ENCODE data around the gene MGLL.
A peak's percentile ranks its signal among the peaks of the same experiment; 100 is the strongest.

The MGLL gene

DNA sequence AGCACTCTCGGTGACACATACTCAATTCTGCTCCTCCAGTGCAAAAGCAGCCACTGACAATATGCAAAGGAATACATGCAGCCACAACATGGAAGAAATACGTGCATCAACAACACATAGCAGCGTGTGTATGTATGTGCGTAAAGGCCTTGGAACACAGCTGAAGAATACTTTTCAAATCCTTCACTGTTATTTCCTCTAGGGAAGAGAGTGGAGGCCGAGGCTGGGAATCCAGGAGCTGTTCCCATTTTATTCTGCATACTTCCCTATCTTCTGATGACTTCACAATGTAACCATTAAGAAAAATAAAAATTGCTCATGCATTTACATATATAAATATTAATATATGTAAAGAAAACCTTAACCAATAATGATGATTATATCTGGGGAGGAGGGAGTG lies 36.6 kb upstream of the MGLL start:
- no peak overlapping the region for H3K4me3 ChIP-seq (ENCODE audit: low read length)
- TF ChIP-seq, protein P1, sequence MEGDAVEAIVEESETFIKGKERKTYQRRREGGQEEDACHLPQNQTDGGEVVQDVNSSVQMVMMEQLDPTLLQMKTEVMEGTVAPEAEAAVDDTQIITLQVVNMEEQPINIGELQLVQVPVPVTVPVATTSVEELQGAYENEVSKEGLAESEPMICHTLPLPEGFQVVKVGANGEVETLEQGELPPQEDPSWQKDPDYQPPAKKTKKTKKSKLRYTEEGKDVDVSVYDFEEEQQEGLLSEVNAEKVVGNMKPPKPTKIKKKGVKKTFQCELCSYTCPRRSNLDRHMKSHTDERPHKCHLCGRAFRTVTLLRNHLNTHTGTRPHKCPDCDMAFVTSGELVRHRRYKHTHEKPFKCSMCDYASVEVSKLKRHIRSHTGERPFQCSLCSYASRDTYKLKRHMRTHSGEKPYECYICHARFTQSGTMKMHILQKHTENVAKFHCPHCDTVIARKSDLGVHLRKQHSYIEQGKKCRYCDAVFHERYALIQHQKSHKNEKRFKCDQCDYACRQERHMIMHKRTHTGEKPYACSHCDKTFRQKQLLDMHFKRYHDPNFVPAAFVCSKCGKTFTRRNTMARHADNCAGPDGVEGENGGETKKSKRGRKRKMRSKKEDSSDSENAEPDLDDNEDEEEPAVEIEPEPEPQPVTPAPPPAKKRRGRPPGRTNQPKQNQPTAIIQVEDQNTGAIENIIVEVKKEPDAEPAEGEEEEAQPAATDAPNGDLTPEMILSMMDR (conservative IDR thresholded peaks at IDR 0.05; ENCODE audit: low read length) = no peak
- DNase-seq (ENCODE audit: low read depth) = no peak

DNA sequence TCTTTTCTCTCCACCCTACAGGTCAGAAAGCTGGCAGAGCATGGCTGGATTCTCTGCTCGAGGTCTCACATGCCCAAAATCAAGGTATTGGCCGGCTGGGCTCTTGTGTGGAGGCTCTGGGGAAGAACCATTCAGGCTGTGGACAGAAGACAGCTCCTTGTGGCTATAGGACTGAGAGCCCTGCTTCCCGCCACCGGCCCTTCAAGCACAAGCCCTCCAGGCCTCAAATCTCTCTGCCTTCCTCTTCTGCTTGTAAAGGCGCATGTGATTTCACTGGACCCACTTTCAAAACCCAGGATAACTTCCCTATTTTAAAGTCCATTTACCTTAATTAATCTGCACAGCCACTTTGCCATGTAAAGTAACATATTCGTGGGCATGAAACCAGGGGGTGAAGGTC lies 36.2 kb upstream of the MGLL start:
- H3K4me3 ChIP-seq (ENCODE audit: low read length) = no peak overlapping the region
- DNase-seq (ENCODE audit: low read depth) = no peak
- TF ChIP-seq, protein P1 (conservative IDR thresholded peaks at IDR 0.05; ENCODE audit: low read length) = no peak

DNA sequence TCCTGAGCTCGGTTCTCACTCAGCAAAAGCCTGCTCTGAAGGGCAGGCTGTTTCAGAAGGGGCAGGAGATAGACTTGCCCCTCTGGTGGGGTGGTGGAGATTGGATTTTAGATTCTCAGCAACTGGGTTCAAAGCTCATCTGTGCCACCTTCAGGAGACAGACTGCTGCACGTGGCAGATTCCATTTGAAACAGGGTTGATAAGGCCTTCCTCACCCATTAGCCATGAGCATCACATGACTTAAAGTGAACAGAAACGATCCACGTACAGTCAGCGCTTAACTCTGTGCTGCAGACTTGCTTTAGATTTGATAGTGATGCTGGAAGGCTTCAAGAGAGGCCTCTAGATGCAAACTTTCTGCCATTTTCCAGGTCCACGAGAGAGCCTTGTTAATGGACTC lies 35.0 kb upstream of the MGLL start:
- DNase-seq (ENCODE audit: low read depth) = peak; percentile 13

DNA sequence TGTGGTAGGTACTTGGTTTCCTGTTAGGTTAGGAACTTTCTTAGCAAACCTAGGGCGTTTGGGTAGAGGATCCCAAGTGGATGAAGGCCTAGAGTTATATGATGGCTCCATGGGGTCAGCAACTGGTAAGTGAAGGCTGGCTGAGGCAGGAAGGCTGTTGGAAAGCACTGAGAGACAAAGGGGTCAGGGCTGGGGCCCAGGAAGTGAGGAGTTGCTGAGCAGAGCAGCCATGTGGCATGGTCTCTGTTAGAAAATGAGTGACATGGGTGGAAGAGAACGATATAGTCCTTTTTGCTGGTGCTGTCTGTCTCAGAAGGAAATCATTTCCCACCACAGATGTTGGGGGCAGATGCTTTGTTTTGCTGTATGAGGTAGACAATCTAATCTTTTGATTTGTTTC lies 34.5 kb upstream of the MGLL start:
- no peak overlapping the region for H3K4me3 ChIP-seq (ENCODE audit: low read length)
- TF ChIP-seq, protein P1 (conservative IDR thresholded peaks at IDR 0.05; ENCODE audit: low read length) = no peak
- DNase-seq (ENCODE audit: low read depth) = no peak

More for the DNA sequence above, 35.0 kb upstream of the MGLL start:
- TF ChIP-seq, protein P1 (conservative IDR thresholded peaks at IDR 0.05; ENCODE audit: low read length) = peak; percentile 38
- no peak overlapping the region for H3K4me3 ChIP-seq (ENCODE audit: low read length)

DNA sequence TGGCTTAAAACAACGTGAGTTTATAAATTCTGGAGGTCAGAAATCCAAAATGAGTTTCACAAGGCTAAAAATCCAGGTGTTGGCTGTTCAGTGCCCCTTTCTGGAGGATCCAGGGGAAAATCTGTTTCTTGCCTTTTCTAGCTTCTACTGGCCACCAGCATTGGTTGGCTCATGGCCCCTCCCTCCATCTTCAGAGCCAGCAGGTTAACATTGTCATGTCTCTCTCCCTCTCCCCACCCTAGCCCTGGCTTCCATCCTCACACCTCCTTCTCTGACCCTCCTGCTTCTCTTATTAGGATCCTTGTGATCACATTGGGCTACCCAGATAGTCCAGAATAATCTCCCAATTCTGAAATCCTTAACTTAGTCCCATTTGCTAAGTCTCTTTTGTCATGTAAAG lies 32.9 kb upstream of the MGLL start:
- no peak overlapping the region for H3K4me3 ChIP-seq (ENCODE audit: low read length)
- DNase-seq (ENCODE audit: low read depth) = no peak
- TF ChIP-seq, protein P1 (conservative IDR thresholded peaks at IDR 0.05; ENCODE audit: low read length) = no peak

DNA sequence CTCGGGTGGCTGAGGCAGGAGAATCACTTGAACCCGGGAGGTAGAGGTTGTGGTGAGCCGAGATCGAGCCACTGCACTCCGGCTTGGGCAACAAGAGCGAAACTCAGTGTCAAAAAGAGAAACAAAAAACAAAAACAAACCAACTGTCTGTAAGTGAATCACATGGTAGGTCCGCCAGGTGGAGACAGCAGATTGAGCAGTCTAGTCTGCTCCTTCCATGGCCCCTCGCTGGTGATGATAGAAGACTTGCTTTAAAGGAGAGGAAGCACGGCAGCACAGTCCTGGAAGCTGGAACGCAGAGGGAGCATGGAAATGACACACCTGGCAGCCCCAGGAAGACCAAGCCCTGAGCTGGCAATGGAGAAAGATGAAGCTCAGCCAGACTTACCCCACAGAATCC lies 31.4 kb upstream of the MGLL start:
- DNase-seq (ENCODE audit: low read depth) = no peak
- TF ChIP-seq, protein P1 (conservative IDR thresholded peaks at IDR 0.05; ENCODE audit: low read length) = no peak
- H3K4me3 ChIP-seq (ENCODE audit: low read length) = no peak overlapping the region

DNA sequence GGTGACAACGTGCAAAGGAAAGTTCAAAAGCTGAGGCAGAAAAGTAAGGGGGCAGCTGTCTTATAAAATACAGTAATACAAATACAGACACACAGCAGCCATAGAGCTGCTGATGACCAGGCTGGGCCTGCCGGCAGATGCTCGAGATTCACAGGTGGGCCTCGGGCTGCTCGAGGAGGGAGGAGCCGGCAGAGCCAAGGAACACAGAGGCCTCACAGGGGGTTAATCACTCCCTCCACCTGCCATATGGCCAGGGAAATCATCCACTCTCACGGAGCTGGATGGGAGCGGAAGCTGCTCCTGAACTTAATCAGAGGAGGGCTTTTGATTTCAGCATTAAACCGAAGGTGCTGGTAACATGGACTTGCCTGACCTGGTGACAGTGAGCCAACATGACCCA lies 29.6 kb upstream of the MGLL start:
- no peak overlapping the region for H3K4me3 ChIP-seq (ENCODE audit: low read length)
- TF ChIP-seq, protein P1 (conservative IDR thresholded peaks at IDR 0.05; ENCODE audit: low read length) = no peak
- no peak for DNase-seq (ENCODE audit: low read depth)
